Bronchial epithelial cell (primary cell): ENCODE data around the gene HOXA2. TPM values are rescaled to one million over a fixed set of nuclear protein-coding genes. Genes with fewer than 3 reads are reported as not detected.

Source experiments
- DNase-seq: peaks from one replicate; pipeline ENCODE4 v3.0.0-alpha.2; 2010; ENCODE audit warnings: low read depth
- FAIRE-seq: peaks from 2 replicates; lab custom pipeline; 2011; peaks lifted over from hg19 to GRCh38; lab: Jason Lieb, UNC
- H3K27me3 ChIP-seq: 2 replicates; pipeline ENCODE4 v1.5.1; 2011; ENCODE audit warnings: low read length; ENCODE audit not compliant: control insufficient read depth, insufficient read depth
- H3K36me3 ChIP-seq: 2 replicates; pipeline ENCODE4 v1.5.1; 2011; ENCODE audit warnings: low read length; ENCODE audit not compliant: control insufficient read depth, insufficient read depth
- H3K4me3 ChIP-seq: 2 replicates; pipeline ENCODE4 v1.5.1; 2011; ENCODE audit warnings: mild to moderate bottlenecking, low read depth, low read length, control low read depth
- CTCF ChIP-seq: IDR thresholded peaks from 2 replicates; pipeline ENCODE4 v1.5.1; 2011; ENCODE audit warnings: mild to moderate bottlenecking, moderate library complexity, low read length, control low read depth, inconsistent platforms; ENCODE audit not compliant: insufficient read depth, severe bottlenecking
- total RNA-seq: library from RNA; depleted of rRNA; stranded (reverse); fragments of >200 nt; gene quantifications from 2 replicates; pipeline ENCODE4 v1.2.1, GENCODE V29; 2014

Gene HOXA2
- total RNA-seq, 1 donor from 2014 or later, result not detected

DNA sequence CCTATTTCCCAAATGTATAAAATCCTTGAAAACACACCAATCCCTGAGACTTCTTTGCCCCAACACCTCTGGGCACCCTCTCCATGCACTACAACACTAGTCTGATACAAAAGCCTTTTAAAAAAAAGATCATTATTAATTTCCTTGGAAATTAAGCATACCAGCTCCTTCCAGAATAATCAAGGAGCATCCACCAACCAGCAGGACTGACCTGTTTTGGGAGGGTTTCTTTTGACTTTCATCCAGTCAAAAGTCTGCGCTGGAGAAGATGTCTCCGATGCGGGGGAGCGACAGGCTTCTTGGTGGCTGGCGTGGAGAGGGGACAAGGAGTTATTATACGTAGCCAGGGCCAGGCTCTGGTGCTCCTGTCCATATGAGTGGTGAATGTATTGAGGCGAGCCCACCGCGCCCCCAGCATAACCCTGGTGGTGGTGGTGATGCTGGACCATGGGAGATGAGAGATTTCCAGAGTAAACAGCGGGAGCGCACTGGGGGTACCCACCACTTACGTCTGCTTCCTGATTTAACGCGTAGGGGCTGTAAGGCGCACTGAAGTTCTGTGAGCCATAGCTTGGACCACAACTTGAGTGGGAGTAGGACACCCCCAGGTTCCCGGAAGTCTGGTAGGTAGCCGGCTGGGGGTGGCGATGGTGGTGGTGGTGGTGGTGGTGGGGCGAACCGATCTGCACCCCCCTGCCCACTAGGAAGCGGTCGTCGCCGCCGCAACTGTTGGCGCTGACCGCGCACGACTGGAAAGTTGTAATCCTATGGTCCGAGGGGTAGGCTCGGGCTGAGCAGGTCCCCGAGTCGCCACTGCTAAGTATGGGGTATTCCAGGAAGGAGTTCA lies 7.2 kb downstream of the HOXA2 start:
- Histone ChIP-seq H3K4me3 (peak overlapping the region; percentile 58), H3K36me3 (no peaks in the 10 kb centered on the region), H3K27me3 (peaks cover 29% of the 10 kb centered on the region)
- DNase-seq (no peak), FAIRE-seq (no peak)
- no peak for TF ChIP-seq CTCF

DNA sequence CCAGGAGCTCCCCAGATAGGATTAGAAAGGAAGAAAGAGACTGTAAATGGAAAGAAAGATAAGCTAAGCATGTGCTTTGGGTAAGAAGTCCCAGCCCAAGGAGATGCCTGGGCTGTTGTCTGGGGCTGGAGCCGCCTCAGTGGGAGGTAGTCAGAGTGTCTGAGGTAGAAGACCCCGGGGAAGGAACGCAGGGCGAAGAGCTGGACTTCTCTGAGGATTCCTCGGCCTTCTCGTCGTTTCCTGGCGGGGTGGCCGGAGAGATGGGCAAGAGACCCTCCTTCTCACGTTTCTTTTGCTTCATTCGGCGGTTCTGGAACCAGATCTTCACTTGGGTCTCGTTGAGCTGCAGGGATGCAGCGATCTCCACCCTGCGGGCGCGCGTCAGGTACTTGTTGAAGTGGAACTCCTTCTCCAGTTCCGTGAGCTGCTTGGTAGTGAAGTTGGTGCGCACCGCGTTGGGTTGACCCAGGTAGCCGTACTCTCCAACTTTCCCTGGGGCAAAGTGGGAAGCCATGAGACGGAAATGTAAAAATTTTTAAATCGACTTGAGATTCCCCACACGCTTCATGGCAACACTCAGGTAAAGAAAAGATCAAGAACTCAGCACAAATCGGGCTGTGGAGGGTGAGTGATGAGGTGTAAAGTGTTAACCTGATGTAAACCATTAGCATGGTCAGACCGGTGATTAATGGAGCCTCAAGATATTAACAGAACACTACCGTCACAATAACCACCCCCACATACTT lies 8.0 kb downstream of the HOXA2 start:
- Histone ChIP-seq H3K27me3 (peaks cover 33% of the 10 kb centered on the region), H3K4me3 (no peak overlapping the region), H3K36me3 (no peaks in the 10 kb centered on the region)
- FAIRE-seq, result no peak
- no peak for TF ChIP-seq CTCF
- DNase-seq, result no peak

DNA sequence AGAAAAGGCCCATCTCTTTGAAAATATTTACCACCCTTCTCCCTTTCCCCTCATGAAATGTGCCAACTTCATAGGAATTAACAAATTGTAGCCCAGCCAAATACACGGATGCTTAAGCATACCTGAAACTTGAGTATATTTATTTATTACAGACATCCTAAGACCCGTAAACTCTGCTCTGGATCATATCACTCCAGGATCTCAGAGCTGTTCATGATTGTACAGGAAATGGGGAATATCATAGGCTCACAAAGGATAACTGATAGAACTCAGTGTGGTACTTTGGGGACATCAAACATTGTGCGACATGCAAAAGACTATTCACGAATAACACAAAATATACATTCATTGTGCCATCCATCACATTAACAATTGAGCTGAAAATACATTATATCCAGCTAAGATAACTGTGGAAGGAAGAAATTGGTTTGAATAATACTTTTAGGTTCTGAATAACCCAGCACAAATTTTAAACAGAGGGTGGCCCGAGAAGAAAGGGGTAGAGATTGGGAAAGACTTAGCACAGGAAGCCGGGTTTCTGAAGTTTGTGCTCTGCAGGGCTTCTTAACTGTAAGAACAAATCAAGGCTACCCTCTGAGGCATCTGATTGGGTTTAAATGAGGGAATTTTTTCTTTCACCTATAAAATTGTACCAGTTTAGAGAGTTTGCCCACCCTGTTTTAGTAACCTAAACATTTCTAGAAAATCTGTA lies 9.1 kb downstream of the HOXA2 start:
- FAIRE-seq (no peak), DNase-seq (no peak)
- H3K27me3 ChIP-seq, result peaks cover 31% of the 10 kb centered on the region
- no peaks in the 10 kb centered on the region for H3K36me3 ChIP-seq
- H3K4me3 ChIP-seq, result no peak overlapping the region
- TF ChIP-seq CTCF, result no peak

GRCh38 chr7:27092819-27093110 lies 9.7 kb downstream of the HOXA2 start:
- TF ChIP-seq CTCF, result no peak
- Histone ChIP-seq H3K27me3 (peaks cover 31% of the 10 kb centered on the region), H3K4me3 (no peak overlapping the region), H3K36me3 (no peaks in the 10 kb centered on the region)
- no peak for FAIRE-seq
- DNase-seq, result no peak

DNA sequence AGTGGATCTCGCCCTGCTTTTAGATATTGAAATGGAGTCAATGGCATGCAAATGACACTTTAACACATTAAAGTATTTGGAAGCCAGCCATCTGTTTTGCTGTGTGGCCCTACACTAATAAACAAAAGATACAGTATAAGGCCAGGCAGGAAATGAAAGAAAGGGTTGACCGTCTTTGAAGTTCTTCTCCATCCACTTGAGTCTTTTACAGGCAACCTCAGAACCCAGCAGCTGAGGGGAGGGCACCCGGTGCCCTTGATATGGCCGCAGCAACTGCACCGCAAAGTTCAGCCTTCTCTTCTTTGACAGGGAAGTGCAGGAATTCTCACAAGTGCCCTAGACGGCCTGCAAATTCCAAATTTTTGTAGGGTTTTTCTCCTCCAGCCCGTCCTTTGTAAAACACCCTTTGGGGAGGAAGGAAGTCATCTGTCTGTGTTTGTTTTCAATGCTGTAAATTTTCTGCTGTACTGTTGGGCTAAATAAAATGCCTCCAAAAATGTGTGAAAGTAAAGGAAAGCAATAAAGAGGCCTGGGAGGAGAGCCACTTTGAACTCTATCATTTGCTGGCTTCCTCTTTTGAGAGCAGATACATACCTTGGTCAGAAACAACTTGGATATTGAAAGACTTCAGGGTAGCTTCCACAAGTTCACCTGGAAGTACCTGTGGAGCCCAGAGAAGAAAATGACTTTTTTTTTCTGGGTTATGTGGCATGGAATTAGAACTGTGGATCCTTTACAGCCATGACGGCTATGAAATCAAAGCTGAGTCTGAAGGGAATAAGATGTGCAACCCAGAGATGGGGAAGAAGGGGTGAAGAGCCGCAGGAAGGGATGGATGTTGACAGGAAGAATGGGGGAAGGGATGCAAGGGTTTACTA lies 10.3 kb downstream of the HOXA2 start:
- H3K36me3 ChIP-seq, result no peaks in the 10 kb centered on the region
- no peak for TF ChIP-seq CTCF
- DNase-seq, result no peak
- H3K27me3 ChIP-seq, result peaks cover 33% of the 10 kb centered on the region
- H3K4me3 ChIP-seq, result no peak overlapping the region
- FAIRE-seq, result no peak
